CMK (cell line): Measurements from ENCODE around the gene HOXB3.

Source experiments
- DNase-seq: peaks from one replicate; pipeline ENCODE4 v3.0.0-alpha.2; 2010; ENCODE audit warnings: low read depth

Gene HOXB3

GRCh38 chr17:48586355-48587258 is 3.4 kb downstream of the HOXB3 start:
- DNase-seq = no peak

GRCh38 chr17:48584223-48584741 is 5.8 kb downstream of the HOXB3 start:
- DNase-seq = no peak

- no peak for DNase-seq
Measured at GRCh38 chr17:48583708-48584222, 6.3 kb downstream of the HOXB3 start.

GRCh38 chr17:48582750-48583069 is 7.3 kb downstream of the HOXB3 start:
- DNase-seq = no peak

GRCh38 chr17:48579760-48580554 is 10.1 kb downstream of the HOXB3 start:
- DNase-seq = no peak

GRCh38 chr17:48579471-48579759 is 10.6 kb downstream of the HOXB3 start:
- DNase-seq = no peak

- no peak for DNase-seq
Measured at GRCh38 chr17:48578616-48579470, 11.2 kb downstream of the HOXB3 start.

GRCh38 chr17:48577946-48578615 is 12.0 kb downstream of the HOXB3 start, which contains the start of gene HOXB4:
Gene HOXB4 (minus strand): TSS chr17:48578350. CDS start chr17:48578319, 31 bp downstream.
- DNase-seq = peak; percentile 81

GRCh38 chr17:48577330-48577945 is 12.6 kb downstream of the HOXB3 start:
- no peak for DNase-seq

GRCh38 chr17:48576479-48577309 is 13.3 kb downstream of the HOXB3 start:
- no peak for DNase-seq

- no peak for DNase-seq
Measured at GRCh38 chr17:48575673-48576478, 14.2 kb downstream of the HOXB3 start.

- no peak for DNase-seq
Measured at GRCh38 chr17:48575066-48575582, 14.9 kb downstream of the HOXB3 start.

- DNase-seq = no peak
Measured at GRCh38 chr17:48574505-48575065, 15.5 kb downstream of the HOXB3 start.

- no peak for DNase-seq
Measured at GRCh38 chr17:48571826-48572417, 18.1 kb downstream of the HOXB3 start.

- no peak for DNase-seq
Measured at GRCh38 chr17:48571024-48571818, 18.8 kb downstream of the HOXB3 start.

GRCh38 chr17:48570325-48571023 is 19.6 kb downstream of the HOXB3 start:
- DNase-seq = no peak
